ENCODE measurements around the gene ENOX1.

Gene ENOX1

DNA sequence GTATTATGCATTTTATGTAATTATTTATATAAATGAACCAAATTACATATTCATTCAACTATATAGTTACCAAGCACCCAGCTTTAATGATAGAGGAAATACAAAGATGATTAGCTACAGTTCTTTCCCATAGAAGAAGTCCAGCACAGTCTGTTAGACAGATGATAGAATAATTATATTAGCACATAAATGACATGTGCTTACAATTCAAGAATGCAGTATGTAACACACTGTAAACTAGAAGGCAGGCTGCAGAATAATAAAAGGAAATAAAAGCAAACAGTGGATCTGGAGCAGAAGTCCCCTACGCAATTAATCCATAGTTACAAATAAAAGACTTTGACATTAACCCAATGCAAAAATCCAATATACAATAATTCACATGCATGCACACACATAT is 384.4 kb downstream of the ENOX1 start:
- no peak overlapping the region for H4K8ac ChIP-seq (ENCODE audit: low read depth, low read length)
- no peak overlapping the region for H2BK12ac ChIP-seq (ENCODE audit: low read length)
- H2BK120ac ChIP-seq (ENCODE audit: insufficient read depth, low read length, poor library complexity): no peak overlapping the region
- no peaks in the 10 kb centered on the region for H3K9me3 ChIP-seq (ENCODE audit: insufficient read depth, low read depth, low read length)
- H3K27me3 ChIP-seq (ENCODE audit: insufficient read depth, low read length): no peaks in the 10 kb centered on the region
- no peak overlapping the region for H3K4ac ChIP-seq (ENCODE audit: low read depth, low read length)
- H3K14ac ChIP-seq (ENCODE audit: low read length): no peak overlapping the region
- H4K91ac ChIP-seq (ENCODE audit: low read depth, low read length): no peak overlapping the region
- H2AK5ac ChIP-seq (ENCODE audit: low read length): no peak overlapping the region
- WGBS (ENCODE audit: extremely low coverage, insufficient coverage, insufficient read length): no CpG with 5 or more reads among the region's 1 CpG
- H3K79me2 ChIP-seq (ENCODE audit: control insufficient read depth, insufficient read depth, low read length, poor library complexity): no peaks in the 10 kb centered on the region
- H3K27ac ChIP-seq (ENCODE audit: low read depth, low read length): no peak overlapping the region
- no peak overlapping the region for H4K12ac ChIP-seq (ENCODE audit: low read depth, low read length)
- no peaks in the 10 kb centered on the region for H3K36me3 ChIP-seq (ENCODE audit: control insufficient read depth in 1 of 2, insufficient read depth in 2 of 2, low read length in 2 of 2)
- H3K9ac ChIP-seq (ENCODE audit: low read length): no peak overlapping the region
- no peak overlapping the region for H3K23ac ChIP-seq (ENCODE audit: low read length)
- DNase-seq: no peak
- no peaks in the 10 kb centered on the region for H3K4me1 ChIP-seq (ENCODE audit: control insufficient read depth in 1 of 2, insufficient read depth in 2 of 2, low read length in 2 of 2)
- H3K18ac ChIP-seq (ENCODE audit: low read length): no peak overlapping the region
- no peaks in the 10 kb centered on the region for H3K79me1 ChIP-seq (ENCODE audit: low read length)
- no peak overlapping the region for H2AFZ ChIP-seq (ENCODE audit: insufficient read depth, low read length, poor library complexity)
- no peak overlapping the region for H3K4me2 ChIP-seq (ENCODE audit: low read length)
- H2BK5ac ChIP-seq (ENCODE audit: low read depth, low read length, poor library complexity): no peak overlapping the region
- H3K4me3 ChIP-seq (ENCODE audit: low read depth, low read length): no peak overlapping the region

- Histone ChIP-seq H3K36me3 (ENCODE audit: control insufficient read depth in 1 of 2, insufficient read depth in 2 of 2, low read length in 2 of 2) (no peaks in the 10 kb centered on the region), H3K9me3 (ENCODE audit: insufficient read depth, low read depth, low read length) (no peaks in the 10 kb centered on the region), H2BK120ac (ENCODE audit: insufficient read depth, low read length, poor library complexity) (no peak overlapping the region), H3K27me3 (ENCODE audit: insufficient read depth, low read length) (no peaks in the 10 kb centered on the region), H3K4ac (ENCODE audit: low read depth, low read length) (no peak overlapping the region), H4K91ac (ENCODE audit: low read depth, low read length) (no peak overlapping the region), H3K27ac (ENCODE audit: low read depth, low read length) (no peak overlapping the region), H3K14ac (ENCODE audit: low read length) (no peak overlapping the region), H3K4me1 (ENCODE audit: control insufficient read depth in 1 of 2, insufficient read depth in 2 of 2, low read length in 2 of 2) (no peaks in the 10 kb centered on the region), H2BK12ac (ENCODE audit: low read length) (no peak overlapping the region), H4K12ac (ENCODE audit: low read depth, low read length) (no peak overlapping the region), H3K79me1 (ENCODE audit: low read length) (no peaks in the 10 kb centered on the region), H2AK5ac (ENCODE audit: low read length) (no peak overlapping the region), H2BK5ac (ENCODE audit: low read depth, low read length, poor library complexity) (no peak overlapping the region), H3K18ac (ENCODE audit: low read length) (no peak overlapping the region), H3K79me2 (ENCODE audit: control insufficient read depth, insufficient read depth, low read length, poor library complexity) (no peaks in the 10 kb centered on the region), H3K9ac (ENCODE audit: low read length) (no peak overlapping the region), H3K23ac (ENCODE audit: low read length) (no peak overlapping the region), H2AFZ (ENCODE audit: insufficient read depth, low read length, poor library complexity) (no peak overlapping the region), H3K4me2 (ENCODE audit: low read length) (no peak overlapping the region), H4K8ac (ENCODE audit: low read depth, low read length) (no peak overlapping the region), H3K4me3 (ENCODE audit: low read depth, low read length) (no peak overlapping the region)
- DNase-seq: no peak
- no CpG with 5 or more reads among the region's 4 CpGs for WGBS (ENCODE audit: extremely low coverage, insufficient coverage, insufficient read length)
These were observed 385.4 kb downstream of the ENOX1 start for GRCh38 chr13:43401361-43401760.

- H3K79me2 ChIP-seq (ENCODE audit: control insufficient read depth, insufficient read depth, low read length, poor library complexity): no peaks in the 10 kb centered on the region
- H2BK120ac ChIP-seq (ENCODE audit: insufficient read depth, low read length, poor library complexity): no peak overlapping the region
- no peaks in the 10 kb centered on the region for H3K36me3 ChIP-seq (ENCODE audit: control insufficient read depth in 1 of 2, insufficient read depth in 2 of 2, low read length in 2 of 2)
- H3K9ac ChIP-seq (ENCODE audit: low read length): no peak overlapping the region
- no peak overlapping the region for H2BK5ac ChIP-seq (ENCODE audit: low read depth, low read length, poor library complexity)
- H4K8ac ChIP-seq (ENCODE audit: low read depth, low read length): no peak overlapping the region
- H3K14ac ChIP-seq (ENCODE audit: low read length): no peak overlapping the region
- no peak overlapping the region for H4K12ac ChIP-seq (ENCODE audit: low read depth, low read length)
- no peak overlapping the region for H2AFZ ChIP-seq (ENCODE audit: insufficient read depth, low read length, poor library complexity)
- H3K18ac ChIP-seq (ENCODE audit: low read length): no peak overlapping the region
- no peaks in the 10 kb centered on the region for H3K79me1 ChIP-seq (ENCODE audit: low read length)
- H3K23ac ChIP-seq (ENCODE audit: low read length): no peak overlapping the region
- H3K4me3 ChIP-seq (ENCODE audit: low read depth, low read length): no peak overlapping the region
- no peak overlapping the region for H2AK5ac ChIP-seq (ENCODE audit: low read length)
- no peaks in the 10 kb centered on the region for H3K4me1 ChIP-seq (ENCODE audit: control insufficient read depth in 1 of 2, insufficient read depth in 2 of 2, low read length in 2 of 2)
- no peak for DNase-seq
- no peaks in the 10 kb centered on the region for H3K9me3 ChIP-seq (ENCODE audit: insufficient read depth, low read depth, low read length)
- no peak overlapping the region for H2BK12ac ChIP-seq (ENCODE audit: low read length)
- no CpG with 5 or more reads among the region's 3 CpGs for WGBS (ENCODE audit: extremely low coverage, insufficient coverage, insufficient read length)
- H3K27me3 ChIP-seq (ENCODE audit: insufficient read depth, low read length): no peaks in the 10 kb centered on the region
- no peak overlapping the region for H3K27ac ChIP-seq (ENCODE audit: low read depth, low read length)
- no peak overlapping the region for H4K91ac ChIP-seq (ENCODE audit: low read depth, low read length)
- no peak overlapping the region for H3K4me2 ChIP-seq (ENCODE audit: low read length)
- no peak overlapping the region for H3K4ac ChIP-seq (ENCODE audit: low read depth, low read length)
These were observed 389.7 kb downstream of the ENOX1 start for GRCh38 chr13:43397111-43397510.

DNA sequence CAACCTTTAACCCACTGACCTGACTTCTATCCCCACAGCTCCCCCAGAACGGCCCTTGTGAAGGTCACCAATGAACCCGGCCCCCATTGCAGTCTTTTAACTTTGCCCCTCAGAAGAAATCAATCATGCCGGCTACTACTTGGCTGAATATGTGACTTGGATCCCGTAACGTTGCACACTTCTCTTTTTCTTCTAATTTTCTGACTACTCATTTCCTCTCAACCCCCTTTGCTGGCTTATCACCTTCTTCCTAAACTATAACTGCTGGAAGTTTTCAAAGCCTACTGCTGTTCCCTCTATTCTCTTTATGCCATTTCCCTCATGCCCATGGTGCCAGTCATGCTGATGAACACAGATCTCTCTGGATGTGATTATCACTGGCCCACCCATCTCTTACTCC is 395.7 kb downstream of the ENOX1 start:
- no peak overlapping the region for H2BK5ac ChIP-seq (ENCODE audit: low read depth, low read length, poor library complexity)
- H3K23ac ChIP-seq (ENCODE audit: low read length): no peak overlapping the region
- no peak overlapping the region for H3K4me2 ChIP-seq (ENCODE audit: low read length)
- peaks cover 0 to 3% of the 10 kb centered on the region in 2 experiments for H3K4me1 ChIP-seq (ENCODE audit: control insufficient read depth in 1 of 2, insufficient read depth in 2 of 2, low read length in 2 of 2)
- H3K36me3 ChIP-seq (ENCODE audit: control insufficient read depth in 1 of 2, insufficient read depth in 2 of 2, low read length in 2 of 2): no peaks in the 10 kb centered on the region
- H4K91ac ChIP-seq (ENCODE audit: low read depth, low read length): no peak overlapping the region
- H3K4me3 ChIP-seq (ENCODE audit: low read depth, low read length): no peak overlapping the region
- no peak overlapping the region for H3K18ac ChIP-seq (ENCODE audit: low read length)
- H3K27ac ChIP-seq (ENCODE audit: low read depth, low read length): no peak overlapping the region
- no peak for DNase-seq
- no peak overlapping the region for H4K8ac ChIP-seq (ENCODE audit: low read depth, low read length)
- no peaks in the 10 kb centered on the region for H3K9me3 ChIP-seq (ENCODE audit: insufficient read depth, low read depth, low read length)
- no peak overlapping the region for H3K14ac ChIP-seq (ENCODE audit: low read length)
- H2BK12ac ChIP-seq (ENCODE audit: low read length): no peak overlapping the region
- no CpG with 5 or more reads among the region's 5 CpGs for WGBS (ENCODE audit: extremely low coverage, insufficient coverage, insufficient read length)
- no peak overlapping the region for H4K12ac ChIP-seq (ENCODE audit: low read depth, low read length)
- no peak overlapping the region for H2AK5ac ChIP-seq (ENCODE audit: low read length)
- no peaks in the 10 kb centered on the region for H3K79me1 ChIP-seq (ENCODE audit: low read length)
- H2AFZ ChIP-seq (ENCODE audit: insufficient read depth, low read length, poor library complexity): no peak overlapping the region
- no peaks in the 10 kb centered on the region for H3K79me2 ChIP-seq (ENCODE audit: control insufficient read depth, insufficient read depth, low read length, poor library complexity)
- no peak overlapping the region for H2BK120ac ChIP-seq (ENCODE audit: insufficient read depth, low read length, poor library complexity)
- no peaks in the 10 kb centered on the region for H3K27me3 ChIP-seq (ENCODE audit: insufficient read depth, low read length)
- H3K4ac ChIP-seq (ENCODE audit: low read depth, low read length): no peak overlapping the region
- H3K9ac ChIP-seq (ENCODE audit: low read length): no peak overlapping the region
